GM12878 (cell line): ENCODE data around the gene KRTAP5-10. TPM values are rescaled to one million over a fixed set of nuclear protein-coding genes. Genes with fewer than 3 reads are reported as not detected.
"Not testable (repeated sequence)": the region's sequence is repeated elsewhere in the genome, so short reads cannot be mapped to it uniquely, and the experiment has no call there.

Source experiments
- ATAC-seq: fragments of 200-7000 bp; cut with Tn5 transposase; 3 replicates; pipeline ENCODE4 v1.9.1; 2020; ENCODE audit warnings: mild to moderate bottlenecking, moderate library complexity
- BruUV-seq: library from RNA; stranded (reverse); fragments of 400-500 nt; replicated peaks from 2 replicates; lab custom pipeline; 2021; lab: Mats Ljungman, UMichigan
- CTCF ChIA-PET: fragments of 300-600 bp; sonication (Branson Sonifier 250); formaldehyde crosslinking; extraction: SDS; loops from one replicate; lab custom pipeline; 2021; ENCODE audit warnings: inconsistent platforms; lab: Yijun Ruan, JAX
- POLR2A ChIA-PET: fragments of 350-600 bp; formaldehyde crosslinking; extraction: SDS; loops from one replicate; lab custom pipeline; 2021; ENCODE audit warnings: inconsistent platforms; lab: Charles Lee
- RAD21 ChIA-PET: fragments of 300-600 bp; sonication (Branson Sonifier 250); formaldehyde crosslinking; loops from one replicate; lab custom pipeline; 2023; ENCODE audit warnings: antibody characterized with exemption; ENCODE audit not compliant: unreplicated experiment; lab: Charles Lee
- SMC1A ChIA-PET: fragments of 300-600 bp; sonication (Branson Sonifier 250); formaldehyde crosslinking; loops from one replicate; lab custom pipeline; 2023; ENCODE audit not compliant: unreplicated experiment, uncharacterized antibody; lab: Charles Lee
- DNase-seq: peaks from one replicate; pipeline ENCODE4 v3.0.0-alpha.2; 2011; ENCODE audit warnings: low read depth, low spot score
- FAIRE-seq: peaks from 3 replicates; lab custom pipeline; 2011; peaks lifted over from hg19 to GRCh38; lab: Jason Lieb, UNC
- H2AFZ ChIP-seq: 2 replicates; pipeline ENCODE4 v1.6.0; 2011; ENCODE audit warnings: low read depth, low read length, control low read depth; ENCODE audit not compliant: control insufficient read depth
- H3K27ac ChIP-seq: 2 replicates; pipeline ENCODE4 v1.5.1; 2011; ENCODE audit warnings: control low read depth; ENCODE audit not compliant: control insufficient read depth, insufficient read depth
- H3K27me3 ChIP-seq, 2 experiments: replicated peaks in 1 of 2; 2 replicates each; pipeline versions ENCODE4 v1.6.0 to v1.6.1; 2011; ENCODE audit warnings: low read length in 1 of 2; ENCODE audit not compliant: control insufficient read depth in 2 of 2, insufficient read depth in 2 of 2
- H3K36me3 ChIP-seq, 2 experiments: 2 replicates each; pipeline ENCODE4 v1.5.1; 2011; ENCODE audit warnings: low read length in 1 of 2; ENCODE audit not compliant: control insufficient read depth in 2 of 2, insufficient read depth in 2 of 2
- H3K4me1 ChIP-seq: 2 replicates; pipeline ENCODE4 v1.6.1; 2011; ENCODE audit warnings: mild to moderate bottlenecking, low read length, moderate library complexity, mixed read lengths; ENCODE audit not compliant: control insufficient read depth, insufficient read depth
- H3K4me2 ChIP-seq: 2 replicates; pipeline ENCODE4 v1.6.0; 2011; ENCODE audit warnings: control low read depth; ENCODE audit not compliant: control insufficient read depth, insufficient read depth
- H3K4me3 ChIP-seq: fragments of 200-600 bp; sonication (generic); 2 replicates; pipeline ENCODE4 v1.5.1; 2016
- H3K79me2 ChIP-seq: 2 replicates; pipeline ENCODE4 v1.6.0; 2011; ENCODE audit warnings: low read length; ENCODE audit not compliant: control insufficient read depth, insufficient read depth
- H3K9ac ChIP-seq: 2 replicates; pipeline ENCODE4 v1.8.0; 2011; ENCODE audit warnings: low read length, control low read depth, mixed read lengths; ENCODE audit not compliant: control insufficient read depth, insufficient read depth
- H3K9me3 ChIP-seq: replicated peaks from 3 replicates; pipeline ENCODE4 v1.5.1; 2011; ENCODE audit warnings: mild to moderate bottlenecking, low read length; ENCODE audit not compliant: control insufficient read depth, insufficient read depth
- H4K20me1 ChIP-seq: 2 replicates; pipeline ENCODE4 v1.6.0; 2011; ENCODE audit not compliant: control insufficient read depth, insufficient read depth
- CBX5 ChIP-seq: sonication (generic); IDR thresholded peaks from 2 replicates; pipeline ENCODE4 v1.6.1; 2016; ENCODE audit warnings: low read depth, moderate library complexity, mild to moderate bottlenecking, inconsistent platforms
- CREB1 ChIP-seq: IDR thresholded peaks from 2 replicates; pipeline ENCODE4 v1.6.1; 2012; ENCODE audit warnings: low read depth, mild to moderate bottlenecking, inconsistent platforms
- EED ChIP-seq: sonication (generic); IDR thresholded peaks from 2 replicates; pipeline ENCODE4 v1.6.1; 2016; ENCODE audit warnings: antibody characterized with exemption, low read depth
- IRF4 ChIP-seq: IDR thresholded peaks from 2 replicates; pipeline ENCODE4 v1.6.1; 2011; ENCODE audit warnings: low read depth, low read length
- KLF5 ChIP-seq: fragments of 450-650 bp; IDR thresholded peaks from 2 replicates; pipeline ENCODE4 v1.6.1; 2014; ENCODE audit warnings: mild to moderate bottlenecking; ENCODE audit not compliant: partially characterized antibody
- RUNX3 ChIP-seq: IDR thresholded peaks from 2 replicates; pipeline ENCODE4 v1.6.1; 2012; ENCODE audit warnings: low read length, inconsistent platforms
- SP1 ChIP-seq: IDR thresholded peaks from one replicate; pipeline ENCODE4 v1.6.1; 2011; ENCODE audit warnings: low read depth, low read length
- TARDBP ChIP-seq: IDR thresholded peaks from 2 replicates; pipeline ENCODE4 v1.6.1; 2016; ENCODE audit warnings: borderline replicate concordance
- TCF3 ChIP-seq: IDR thresholded peaks from 2 replicates; pipeline ENCODE4 v1.6.1; 2012; ENCODE audit warnings: low read depth, mild to moderate bottlenecking, low read length, borderline replicate concordance; ENCODE audit not compliant: insufficient read depth
- ZBED1 ChIP-seq: IDR thresholded peaks from 2 replicates; pipeline ENCODE4 v1.6.1; 2016; ENCODE audit warnings: borderline replicate concordance
- WGBS: methylation state at CpG from one replicate; pipeline ENCODE4 v1.1.6; 2016; ENCODE audit warnings: low lambda C conversion rate; ENCODE audit not compliant: insufficient replicate concordance, insufficient coverage; ENCODE audit errors: missing lambda C conversion rate; 5-methylcytosine and 5-hydroxymethylcytosine counted together
- in situ Hi-C: fragments of 300-500 bp; cut with MboI; formaldehyde crosslinking; loops from 9 replicates; pipeline ENCODE4 v1.14.3; 2018; ENCODE audit warnings: mixed read lengths
- intact Hi-C: fragments of 100-400 bp; cut with micrococcal nuclease; formaldehyde crosslinking; loops from one replicate; pipeline ENCODE4 v1.14.2; 2022; ENCODE audit not compliant: unreplicated experiment
- polyA plus RNA-seq, 11 experiments: library from polyadenylated mRNA; depleted of rRNA in 4 of 11; unstranded in 6 of 11; stranded (reverse) in 5 of 11; fragments of >200 nt; fragmentation: Nextera tagmentation in 4 of 11; fragmentation: Illumina TruSeq in 1 of 11; extraction: Ambion mirVana in 4 of 11; extraction: Trizol in 1 of 11; gene quantifications; 1 replicate in 1 of 11; 2 replicates in 10 of 11; pipeline versions ENCODE4 v1.2.1 to v1.2.3, GENCODE V29; 2011 to 2016; ENCODE audit warnings: inconsistent platforms in 2 of 11, missing spikeins in 2 of 11, low read depth in 1 of 11
- total RNA-seq, 4 experiments: library from RNA; depleted of rRNA in 3 of 4; stranded (reverse); fragments of >200 nt in 3 of 4; fragmentation: Illumina TruSeq in 1 of 4; extraction: Trizol in 1 of 4; gene quantifications; 2 replicates each; pipeline versions ENCODE4 v1.2.1 to v1.2.3, GENCODE V29; 2013 to 2021
- TF ChIP-seq, protein P1 (sequence below): IDR thresholded peaks from 2 replicates; pipeline ENCODE4 v1.6.1; 2012; ENCODE audit warnings: low read length, inconsistent platforms

Gene KRTAP5-10
- total and polyA plus RNA-seq, 10 of the 15 experiments (the other 5 are each of a cell fraction or from before 2014, with no cell fraction given): 0.06 to 0.10 (median 0.06) TPM; not detected in 7

DNA sequence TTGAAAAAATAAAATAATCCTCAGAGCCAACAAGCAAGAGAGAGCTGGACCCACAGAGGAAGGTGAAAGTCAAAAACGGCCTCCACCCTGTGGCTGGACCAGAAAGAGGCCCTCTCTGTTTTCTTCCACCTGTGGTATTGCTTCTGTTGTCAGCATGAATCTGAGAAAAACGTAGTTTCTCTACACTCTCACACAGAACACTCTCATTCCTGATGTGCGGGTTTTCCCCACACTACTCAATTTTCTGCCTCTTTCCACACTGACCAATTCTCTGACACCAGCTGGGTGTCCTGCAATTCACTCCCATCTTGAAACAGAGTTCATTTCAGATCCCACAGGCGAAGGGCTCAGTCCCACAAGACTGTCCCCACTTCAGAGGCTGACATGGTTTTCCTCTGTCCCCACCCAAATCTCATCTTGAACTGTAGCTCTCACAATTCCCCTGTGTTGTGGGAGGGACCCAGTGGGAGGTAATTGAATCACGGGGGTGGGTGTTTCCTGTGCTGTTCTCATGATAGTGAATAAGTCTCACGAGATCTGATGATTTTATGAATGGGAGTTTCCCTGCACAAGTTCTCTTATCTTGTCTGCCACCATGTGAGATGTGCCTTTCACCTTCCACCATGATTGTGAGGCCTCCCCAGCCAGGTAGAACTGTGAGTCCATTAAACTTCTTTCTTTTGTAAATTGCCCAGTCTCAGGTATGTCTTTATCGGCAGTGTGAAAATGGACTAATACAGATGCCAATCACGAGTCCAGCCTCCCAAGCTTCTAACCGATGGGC lies 24.6 kb upstream of the KRTAP5-10 start:
- H3K27me3 ChIP-seq, H4K20me1 ChIP-seq, H3K36me3 ChIP-seq, BruUV-seq, H3K4me3 ChIP-seq, H2AFZ ChIP-seq, in situ Hi-C loops, RAD21 ChIA-PET, H3K79me2 ChIP-seq: not testable (repeated sequence)
- FAIRE-seq (peak; percentile 65), ATAC-seq (peak; percentile 84), DNase-seq (peak; percentile 65)
- WGBS: 33% methylated on average over 9 of the region's 9 CpGs
- Histone ChIP-seq H3K9me3 (peaks cover 38% of the 10 kb centered on the region), H3K4me1 (peaks cover 41% of the 10 kb centered on the region), H3K27ac (peak overlapping the region; percentile 75), H3K4me2 (peak overlapping the region; percentile 74), H3K9ac (peak overlapping the region; percentile 50; the same call in 1 of the 2 replicates)
- peak; percentile 73 for TF ChIP-seq RUNX3
- peak; percentile 93 for TF ChIP-seq KLF5
- TF ChIP-seq SP1: peak; percentile 6
- peak; percentile 57; the same call in 1 of the 2 replicates for TF ChIP-seq TARDBP
- TF ChIP-seq CREB1: peak; percentile 50; the same call in 1 of the 2 replicates
- TF ChIP-seq EED: peak; percentile 61; the same call in 1 of the 2 replicates
- TF ChIP-seq CBX5: peak; percentile 82; the same call in 1 of the 2 replicates
- TF ChIP-seq TCF3: 0 out of 2 replicates have a peak, but pooled peaks have one; percentile 5
- peak; percentile 59; the same call in 1 of the 2 replicates for TF ChIP-seq IRF4
- TF ChIP-seq, protein P1, sequence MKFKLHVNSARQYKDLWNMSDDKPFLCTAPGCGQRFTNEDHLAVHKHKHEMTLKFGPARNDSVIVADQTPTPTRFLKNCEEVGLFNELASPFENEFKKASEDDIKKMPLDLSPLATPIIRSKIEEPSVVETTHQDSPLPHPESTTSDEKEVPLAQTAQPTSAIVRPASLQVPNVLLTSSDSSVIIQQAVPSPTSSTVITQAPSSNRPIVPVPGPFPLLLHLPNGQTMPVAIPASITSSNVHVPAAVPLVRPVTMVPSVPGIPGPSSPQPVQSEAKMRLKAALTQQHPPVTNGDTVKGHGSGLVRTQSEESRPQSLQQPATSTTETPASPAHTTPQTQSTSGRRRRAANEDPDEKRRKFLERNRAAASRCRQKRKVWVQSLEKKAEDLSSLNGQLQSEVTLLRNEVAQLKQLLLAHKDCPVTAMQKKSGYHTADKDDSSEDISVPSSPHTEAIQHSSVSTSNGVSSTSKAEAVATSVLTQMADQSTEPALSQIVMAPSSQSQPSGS: 0 out of 2 replicates have a peak, but pooled peaks have one; percentile 11
- peak; percentile 76 for TF ChIP-seq ZBED1
- SMC1A ChIA-PET: interaction anchor here (1.2 to 1.3 kb wide), 2 partner anchors 17 to 22 kb away, joined by 3 to 5 read pairs; no protein-coding TSS in a partner anchor
- CTCF ChIA-PET: interaction anchor here (1.1 kb wide), 2 partner anchors 9 to 22 kb away, joined by 3 to 4 read pairs; no protein-coding TSS in a partner anchor
- POLR2A ChIA-PET: interaction anchor here (0.5 kb wide), 1 partner anchor 1364 kb away, joined by 9 read pairs; no protein-coding TSS in a partner anchor
- intact Hi-C loops: loop anchor here (1.0 kb wide), 1 partner anchor 51 kb away; no protein-coding TSS in a partner anchor
